Panc1 (cell line): Measurements from ENCODE around the gene TP73.

ENCODE experiments used
- CTCF ChIP-seq: fragments of 450-650 bp; IDR thresholded peaks from 2 replicates; pipeline ENCODE4 v1.5.1; 2017; ENCODE audit warnings: mild to moderate bottlenecking
- SIN3A ChIP-seq: IDR thresholded peaks from 2 replicates; pipeline ENCODE4 v1.6.1; 2012; ENCODE audit warnings: low read depth, mild to moderate bottlenecking, low read length, moderate library complexity, borderline replicate concordance; ENCODE audit not compliant: insufficient read depth
- TCF7L2 ChIP-seq: IDR thresholded peaks from 2 replicates; pipeline ENCODE4 v1.6.1; 2011; ENCODE audit warnings: mild to moderate bottlenecking, low read depth, low read length, inconsistent platforms

GRCh38 chr1:3668585-3669300 is 16.4 kb downstream of the TP73 start:
- TF ChIP-seq TCF7L2 (no peak), CTCF (no peak), SIN3A (0 out of 2 replicates have a peak, but pooled peaks have one; percentile 39)
